GM23338 (cell line): Measurements from ENCODE around the gene PRSS8. TPM values are rescaled to one million over a fixed set of nuclear protein-coding genes. Genes with fewer than 3 reads are reported as not detected.
A peak's percentile ranks its signal among the peaks of the same experiment; 100 is the strongest.

Experiments used
- ATAC-seq: fragments of 200-7000 bp; cut with Tn5 transposase; 3 replicates; pipeline ENCODE4 v1.9.1; 2020
- DNase-seq: peaks from one replicate; pipeline ENCODE4 v3.0.0-alpha.2; 2015; ENCODE audit warnings: low spot score
- H2AFZ ChIP-seq: fragments of 200-600 bp; sonication (generic); 2 replicates; pipeline ENCODE4 v1.8.0; 2016; ENCODE audit warnings: antibody characterized with exemption, mild to moderate bottlenecking, moderate library complexity
- H3F3A ChIP-seq: fragments of 200-600 bp; sonication (generic); replicated peaks from 2 replicates; pipeline ENCODE4 v1.8.0; 2017; ENCODE audit warnings: antibody characterized with exemption, mixed run types, low read depth
- H3K27ac ChIP-seq: fragments of 200-600 bp; sonication (generic); 2 replicates; pipeline ENCODE4 v1.6.1; 2016; ENCODE audit warnings: low read depth
- H3K27me3 ChIP-seq: fragments of 200-600 bp; sonication (generic); 2 replicates; pipeline ENCODE4 v1.8.0; 2016; ENCODE audit warnings: mild to moderate bottlenecking, mixed run types, moderate library complexity; ENCODE audit not compliant: insufficient read depth
- H3K36me3 ChIP-seq: fragments of 200-600 bp; sonication (generic); 2 replicates; pipeline ENCODE4 v1.8.0; 2016; ENCODE audit warnings: mild to moderate bottlenecking; ENCODE audit not compliant: insufficient read depth
- H3K4me1 ChIP-seq: fragments of 200-600 bp; sonication (generic); 2 replicates; pipeline ENCODE4 v1.8.0; 2016; ENCODE audit warnings: mild to moderate bottlenecking, moderate library complexity; ENCODE audit not compliant: insufficient read depth
- H3K4me2 ChIP-seq: fragments of 200-600 bp; sonication (generic); 2 replicates; pipeline ENCODE4 v1.7.1; 2017; ENCODE audit warnings: mixed run types
- H3K4me3 ChIP-seq: fragments of 200-600 bp; sonication (generic); 2 replicates; pipeline ENCODE4 v1.6.1; 2016; ENCODE audit warnings: mixed run types
- H3K79me2 ChIP-seq: fragments of 200-600 bp; sonication (generic); replicated peaks from 2 replicates; pipeline ENCODE4 v1.8.0; 2017; ENCODE audit warnings: mild to moderate bottlenecking; ENCODE audit not compliant: insufficient read depth
- H3K9me2 ChIP-seq: fragments of 200-600 bp; sonication (generic); 2 replicates; pipeline ENCODE4 v1.8.0; 2017; ENCODE audit not compliant: insufficient read depth
- H4K20me1 ChIP-seq: fragments of 200-600 bp; sonication (generic); replicated peaks from 2 replicates; pipeline ENCODE4 v1.8.0; 2017; ENCODE audit warnings: mild to moderate bottlenecking; ENCODE audit not compliant: insufficient read depth
- H3K27ac Mint-ChIP-seq: 2 replicates; pipeline ENCODE4 v1.8.0; 2020; ENCODE audit warnings: inconsistent platforms, mild to moderate bottlenecking, moderate library complexity, mixed read lengths
- H3K27me3 Mint-ChIP-seq: 3 replicates; pipeline ENCODE4 v1.8.0; 2022; ENCODE audit warnings: low read depth, mild to moderate bottlenecking, moderate library complexity, mixed read lengths, inconsistent platforms; ENCODE audit not compliant: insufficient read depth, poor library complexity
- H3K36me3 Mint-ChIP-seq: 3 replicates; pipeline ENCODE4 v1.8.0; 2021; ENCODE audit warnings: low read depth, mild to moderate bottlenecking, inconsistent platforms, moderate library complexity, mixed read lengths
- H3K4me1 Mint-ChIP-seq: 3 replicates; pipeline ENCODE4 v1.8.0; 2020; ENCODE audit warnings: mild to moderate bottlenecking, inconsistent platforms, mixed read lengths
- H3K4me3 Mint-ChIP-seq: 3 replicates; pipeline ENCODE4 v1.8.0; 2021; ENCODE audit warnings: moderate library complexity, mild to moderate bottlenecking, inconsistent platforms, mixed read lengths
- H3K9me3 Mint-ChIP-seq: 3 replicates; pipeline ENCODE4 v1.8.0; 2020; ENCODE audit warnings: moderate library complexity, mild to moderate bottlenecking, inconsistent platforms, mixed read lengths
- CREB1 ChIP-seq: fragments of 250-450 bp; sonication (Bioruptor Pico); IDR thresholded peaks from 2 replicates; pipeline ENCODE4 v1.5.0; 2020; ENCODE audit warnings: low read depth, mild to moderate bottlenecking, moderate library complexity
- EZH2phosphoT487 ChIP-seq: fragments of 200-600 bp; sonication (generic); IDR thresholded peaks from one replicate; pipeline ENCODE4 v1.8.1; 2018; ENCODE audit warnings: antibody characterized with exemption; ENCODE audit not compliant: unreplicated experiment
- JUNB ChIP-seq: IDR thresholded peaks from one replicate; pipeline ENCODE4 v1.6.1; 2016; ENCODE audit warnings: antibody characterized with exemption; ENCODE audit not compliant: unreplicated experiment
- NANOG ChIP-seq: IDR thresholded peaks from 2 replicates; pipeline ENCODE4 v1.6.1; 2016; ENCODE audit warnings: antibody characterized with exemption, borderline replicate concordance
- POLR2AphosphoS5 ChIP-seq: IDR thresholded peaks from 2 replicates; pipeline ENCODE4 v1.6.1; 2016; ENCODE audit warnings: antibody characterized with exemption, low read depth
- STAT1 ChIP-seq: IDR thresholded peaks from one replicate; pipeline ENCODE4 v1.6.1; 2016; ENCODE audit warnings: antibody characterized with exemption; ENCODE audit not compliant: unreplicated experiment
- ZNF114 ChIP-seq: fragments of 250-450 bp; sonication (Bioruptor Pico); IDR thresholded peaks from 2 replicates; pipeline ENCODE4 v1.5.0; 2020; ENCODE audit warnings: mild to moderate bottlenecking, moderate library complexity
- ZNF331 ChIP-seq: fragments of 250-450 bp; sonication (Bioruptor Pico); IDR thresholded peaks from 2 replicates; pipeline ENCODE4 v1.5.0; 2020; ENCODE audit warnings: low read depth, mild to moderate bottlenecking, moderate library complexity
- polyA plus RNA-seq: library from polyadenylated mRNA; unstranded; fragments of >200 nt; fragmentation: Nextera tagmentation; extraction: Ambion mirVana; gene quantifications from 2 replicates; pipeline ENCODE4 v1.2.1, GENCODE V29; 2016
- total RNA-seq: library from RNA; depleted of rRNA; stranded (reverse); fragments of >200 nt; shearing (Covaris generic); gene quantifications from 2 replicates; pipeline ENCODE4 v1.2.3, GENCODE V29; 2014
- TF ChIP-seq, protein P1 (sequence below), 2 experiments: fragments of 200-600 bp in 1 of 2; sonication (generic) in 1 of 2; conservative IDR thresholded peaks; 2 replicates each; pipeline versions ENCODE4 v1.5.1 to v1.6.1; 2016 to 2017; ENCODE audit warnings: antibody characterized with exemption in 2 of 2, low read depth in 2 of 2, mild to moderate bottlenecking in 2 of 2, moderate library complexity in 1 of 2
- TF ChIP-seq, protein P2 (sequence below): IDR thresholded peaks from one replicate; pipeline ENCODE4 v1.6.1; 2018; ENCODE audit warnings: antibody characterized with exemption; ENCODE audit not compliant: unreplicated experiment
- TF ChIP-seq, protein P3 (sequence below): fragments of 250-450 bp; sonication (Bioruptor Pico); IDR thresholded peaks from 2 replicates; pipeline ENCODE4 v1.5.0; 2020; ENCODE audit warnings: mild to moderate bottlenecking, moderate library complexity
- TF ChIP-seq, protein P4 (sequence below): IDR thresholded peaks from 2 replicates; pipeline ENCODE4 v1.6.1; 2016; ENCODE audit warnings: antibody characterized with exemption

The PRSS8 gene
- total and polyA plus RNA-seq, 2 experiments from 2014 or later, result 65.3 to 75.9 TPM

DNA sequence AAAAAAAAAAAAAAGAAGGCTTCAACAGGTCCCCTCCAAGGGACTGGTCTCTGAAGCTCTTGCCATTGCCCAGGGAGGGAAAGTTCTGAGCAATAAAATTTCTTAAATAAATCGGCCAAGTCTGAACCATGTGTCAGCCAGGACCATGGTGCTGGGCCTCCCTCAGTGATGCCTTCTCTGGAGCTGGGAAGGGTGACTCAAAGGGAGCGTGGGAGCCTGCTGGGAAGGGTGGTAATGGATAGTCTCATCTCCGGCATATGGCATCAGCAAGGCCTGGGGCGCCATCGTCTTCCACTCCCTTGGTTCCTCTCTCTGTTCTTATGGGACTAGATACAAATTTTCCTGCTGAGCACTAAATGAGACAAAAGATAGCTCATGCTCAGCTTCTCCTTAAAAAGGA, 43.2 kb downstream of the PRSS8 start:
- Mint-ChIP-seq H3K4me3 (peak overlapping the region; percentile 29; the same call in 1 of the 3 replicates), H3K27ac (no peak overlapping the region), H3K4me1 (peaks cover 8% of the 10 kb centered on the region), H3K9me3 (peaks cover 5% of the 10 kb centered on the region; the same call in 2 of the 3 replicates), H3K36me3 (peaks cover 28% of the 10 kb centered on the region), H3K27me3 (peaks cover 17% of the 10 kb centered on the region)
- DNase-seq (no peak), ATAC-seq (no peak)
- Histone ChIP-seq H3F3A (peaks cover 6% of the 10 kb centered on the region; the same call in 1 of the 2 replicates), H4K20me1 (no peaks in the 10 kb centered on the region), H3K27me3 (no peaks in the 10 kb centered on the region), H3K4me2 (no peak overlapping the region), H3K36me3 (no peaks in the 10 kb centered on the region), H3K9me2 (no peaks in the 10 kb centered on the region), H3K4me3 (no peak overlapping the region), H3K79me2 (peaks cover 16% of the 10 kb centered on the region), H2AFZ (no peak overlapping the region), H3K4me1 (peaks cover 7% of the 10 kb centered on the region; the same call in 1 of the 2 replicates), H3K27ac (no peak overlapping the region)
- no peak for TF ChIP-seq JUNB
- no peak for TF ChIP-seq ZNF114 (CRISPR knock-in tag)
- no peak for TF ChIP-seq CREB1 (CRISPR knock-in tag)
- TF ChIP-seq, protein P1, sequence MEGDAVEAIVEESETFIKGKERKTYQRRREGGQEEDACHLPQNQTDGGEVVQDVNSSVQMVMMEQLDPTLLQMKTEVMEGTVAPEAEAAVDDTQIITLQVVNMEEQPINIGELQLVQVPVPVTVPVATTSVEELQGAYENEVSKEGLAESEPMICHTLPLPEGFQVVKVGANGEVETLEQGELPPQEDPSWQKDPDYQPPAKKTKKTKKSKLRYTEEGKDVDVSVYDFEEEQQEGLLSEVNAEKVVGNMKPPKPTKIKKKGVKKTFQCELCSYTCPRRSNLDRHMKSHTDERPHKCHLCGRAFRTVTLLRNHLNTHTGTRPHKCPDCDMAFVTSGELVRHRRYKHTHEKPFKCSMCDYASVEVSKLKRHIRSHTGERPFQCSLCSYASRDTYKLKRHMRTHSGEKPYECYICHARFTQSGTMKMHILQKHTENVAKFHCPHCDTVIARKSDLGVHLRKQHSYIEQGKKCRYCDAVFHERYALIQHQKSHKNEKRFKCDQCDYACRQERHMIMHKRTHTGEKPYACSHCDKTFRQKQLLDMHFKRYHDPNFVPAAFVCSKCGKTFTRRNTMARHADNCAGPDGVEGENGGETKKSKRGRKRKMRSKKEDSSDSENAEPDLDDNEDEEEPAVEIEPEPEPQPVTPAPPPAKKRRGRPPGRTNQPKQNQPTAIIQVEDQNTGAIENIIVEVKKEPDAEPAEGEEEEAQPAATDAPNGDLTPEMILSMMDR (conservative IDR thresholded peaks at IDR 0.05; ENCODE audit: low read depth in 2 of 2), result no peak
- TF ChIP-seq, protein P2, sequence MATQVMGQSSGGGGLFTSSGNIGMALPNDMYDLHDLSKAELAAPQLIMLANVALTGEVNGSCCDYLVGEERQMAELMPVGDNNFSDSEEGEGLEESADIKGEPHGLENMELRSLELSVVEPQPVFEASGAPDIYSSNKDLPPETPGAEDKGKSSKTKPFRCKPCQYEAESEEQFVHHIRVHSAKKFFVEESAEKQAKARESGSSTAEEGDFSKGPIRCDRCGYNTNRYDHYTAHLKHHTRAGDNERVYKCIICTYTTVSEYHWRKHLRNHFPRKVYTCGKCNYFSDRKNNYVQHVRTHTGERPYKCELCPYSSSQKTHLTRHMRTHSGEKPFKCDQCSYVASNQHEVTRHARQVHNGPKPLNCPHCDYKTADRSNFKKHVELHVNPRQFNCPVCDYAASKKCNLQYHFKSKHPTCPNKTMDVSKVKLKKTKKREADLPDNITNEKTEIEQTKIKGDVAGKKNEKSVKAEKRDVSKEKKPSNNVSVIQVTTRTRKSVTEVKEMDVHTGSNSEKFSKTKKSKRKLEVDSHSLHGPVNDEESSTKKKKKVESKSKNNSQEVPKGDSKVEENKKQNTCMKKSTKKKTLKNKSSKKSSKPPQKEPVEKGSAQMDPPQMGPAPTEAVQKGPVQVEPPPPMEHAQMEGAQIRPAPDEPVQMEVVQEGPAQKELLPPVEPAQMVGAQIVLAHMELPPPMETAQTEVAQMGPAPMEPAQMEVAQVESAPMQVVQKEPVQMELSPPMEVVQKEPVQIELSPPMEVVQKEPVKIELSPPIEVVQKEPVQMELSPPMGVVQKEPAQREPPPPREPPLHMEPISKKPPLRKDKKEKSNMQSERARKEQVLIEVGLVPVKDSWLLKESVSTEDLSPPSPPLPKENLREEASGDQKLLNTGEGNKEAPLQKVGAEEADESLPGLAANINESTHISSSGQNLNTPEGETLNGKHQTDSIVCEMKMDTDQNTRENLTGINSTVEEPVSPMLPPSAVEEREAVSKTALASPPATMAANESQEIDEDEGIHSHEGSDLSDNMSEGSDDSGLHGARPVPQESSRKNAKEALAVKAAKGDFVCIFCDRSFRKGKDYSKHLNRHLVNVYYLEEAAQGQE, result no peak
- no peak for TF ChIP-seq POLR2AphosphoS5
- no peak for TF ChIP-seq EZH2phosphoT487
- TF ChIP-seq, protein P3, sequence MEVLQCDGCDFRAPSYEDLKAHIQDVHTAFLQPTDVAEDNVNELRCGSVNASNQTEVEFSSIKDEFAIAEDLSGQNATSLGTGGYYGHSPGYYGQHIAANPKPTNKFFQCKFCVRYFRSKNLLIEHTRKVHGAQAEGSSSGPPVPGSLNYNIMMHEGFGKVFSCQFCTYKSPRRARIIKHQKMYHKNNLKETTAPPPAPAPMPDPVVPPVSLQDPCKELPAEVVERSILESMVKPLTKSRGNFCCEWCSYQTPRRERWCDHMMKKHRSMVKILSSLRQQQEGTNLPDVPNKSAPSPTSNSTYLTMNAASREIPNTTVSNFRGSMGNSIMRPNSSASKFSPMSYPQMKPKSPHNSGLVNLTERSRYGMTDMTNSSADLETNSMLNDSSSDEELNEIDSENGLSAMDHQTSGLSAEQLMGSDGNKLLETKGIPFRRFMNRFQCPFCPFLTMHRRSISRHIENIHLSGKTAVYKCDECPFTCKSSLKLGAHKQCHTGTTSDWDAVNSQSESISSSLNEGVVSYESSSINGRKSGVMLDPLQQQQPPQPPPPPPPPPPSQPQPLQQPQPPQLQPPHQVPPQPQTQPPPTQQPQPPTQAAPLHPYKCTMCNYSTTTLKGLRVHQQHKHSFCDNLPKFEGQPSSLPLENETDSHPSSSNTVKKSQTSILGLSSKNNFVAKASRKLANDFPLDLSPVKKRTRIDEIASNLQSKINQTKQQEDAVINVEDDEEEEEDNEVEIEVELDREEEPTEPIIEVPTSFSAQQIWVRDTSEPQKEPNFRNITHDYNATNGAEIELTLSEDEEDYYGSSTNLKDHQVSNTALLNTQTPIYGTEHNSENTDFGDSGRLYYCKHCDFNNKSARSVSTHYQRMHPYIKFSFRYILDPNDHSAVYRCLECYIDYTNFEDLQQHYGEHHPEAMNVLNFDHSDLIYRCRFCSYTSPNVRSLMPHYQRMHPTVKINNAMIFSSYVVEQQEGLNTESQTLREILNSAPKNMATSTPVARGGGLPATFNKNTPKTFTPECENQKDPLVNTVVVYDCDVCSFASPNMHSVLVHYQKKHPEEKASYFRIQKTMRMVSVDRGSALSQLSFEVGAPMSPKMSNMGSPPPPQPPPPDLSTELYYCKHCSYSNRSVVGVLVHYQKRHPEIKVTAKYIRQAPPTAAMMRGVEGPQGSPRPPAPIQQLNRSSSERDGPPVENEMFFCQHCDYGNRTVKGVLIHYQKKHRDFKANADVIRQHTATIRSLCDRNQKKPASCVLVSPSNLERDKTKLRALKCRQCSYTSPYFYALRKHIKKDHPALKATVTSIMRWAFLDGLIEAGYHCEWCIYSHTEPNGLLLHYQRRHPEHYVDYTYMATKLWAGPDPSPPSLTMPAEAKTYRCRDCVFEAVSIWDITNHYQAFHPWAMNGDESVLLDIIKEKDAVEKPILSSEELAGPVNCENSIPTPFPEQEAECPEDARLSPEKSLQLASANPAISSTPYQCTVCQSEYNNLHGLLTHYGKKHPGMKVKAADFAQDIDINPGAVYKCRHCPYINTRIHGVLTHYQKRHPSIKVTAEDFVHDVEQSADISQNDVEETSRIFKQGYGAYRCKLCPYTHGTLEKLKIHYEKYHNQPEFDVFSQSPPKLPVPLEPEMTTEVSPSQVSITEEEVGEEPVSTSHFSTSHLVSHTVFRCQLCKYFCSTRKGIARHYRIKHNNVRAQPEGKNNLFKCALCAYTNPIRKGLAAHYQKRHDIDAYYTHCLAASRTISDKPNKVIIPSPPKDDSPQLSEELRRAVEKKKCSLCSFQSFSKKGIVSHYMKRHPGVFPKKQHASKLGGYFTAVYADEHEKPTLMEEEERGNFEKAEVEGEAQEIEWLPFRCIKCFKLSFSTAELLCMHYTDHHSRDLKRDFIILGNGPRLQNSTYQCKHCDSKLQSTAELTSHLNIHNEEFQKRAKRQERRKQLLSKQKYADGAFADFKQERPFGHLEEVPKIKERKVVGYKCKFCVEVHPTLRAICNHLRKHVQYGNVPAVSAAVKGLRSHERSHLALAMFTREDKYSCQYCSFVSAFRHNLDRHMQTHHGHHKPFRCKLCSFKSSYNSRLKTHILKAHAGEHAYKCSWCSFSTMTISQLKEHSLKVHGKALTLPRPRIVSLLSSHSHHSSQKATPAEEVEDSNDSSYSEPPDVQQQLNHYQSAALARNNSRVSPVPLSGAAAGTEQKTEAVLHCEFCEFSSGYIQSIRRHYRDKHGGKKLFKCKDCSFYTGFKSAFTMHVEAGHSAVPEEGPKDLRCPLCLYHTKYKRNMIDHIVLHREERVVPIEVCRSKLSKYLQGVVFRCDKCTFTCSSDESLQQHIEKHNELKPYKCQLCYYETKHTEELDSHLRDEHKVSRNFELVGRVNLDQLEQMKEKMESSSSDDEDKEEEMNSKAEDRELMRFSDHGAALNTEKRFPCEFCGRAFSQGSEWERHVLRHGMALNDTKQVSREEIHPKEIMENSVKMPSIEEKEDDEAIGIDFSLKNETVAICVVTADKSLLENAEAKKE (CRISPR knock-in tag), result no peak
- no peak for TF ChIP-seq ZNF331
- no peak for TF ChIP-seq STAT1
- TF ChIP-seq NANOG, result no peak
- TF ChIP-seq, protein P4, sequence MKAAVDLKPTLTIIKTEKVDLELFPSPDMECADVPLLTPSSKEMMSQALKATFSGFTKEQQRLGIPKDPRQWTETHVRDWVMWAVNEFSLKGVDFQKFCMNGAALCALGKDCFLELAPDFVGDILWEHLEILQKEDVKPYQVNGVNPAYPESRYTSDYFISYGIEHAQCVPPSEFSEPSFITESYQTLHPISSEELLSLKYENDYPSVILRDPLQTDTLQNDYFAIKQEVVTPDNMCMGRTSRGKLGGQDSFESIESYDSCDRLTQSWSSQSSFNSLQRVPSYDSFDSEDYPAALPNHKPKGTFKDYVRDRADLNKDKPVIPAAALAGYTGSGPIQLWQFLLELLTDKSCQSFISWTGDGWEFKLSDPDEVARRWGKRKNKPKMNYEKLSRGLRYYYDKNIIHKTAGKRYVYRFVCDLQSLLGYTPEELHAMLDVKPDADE, result no peak
